Motor neuron (in vitro differentiated cells): ENCODE data around the gene UCHL5. TPM values are rescaled to one million over a fixed set of nuclear protein-coding genes. Genes with fewer than 3 reads are reported as not detected.
"Not testable (repeated sequence)": the region's sequence is repeated elsewhere in the genome, so short reads cannot be mapped to it uniquely, and the experiment has no call there.

Source experiments
- ATAC-seq, 8 experiments: fragments of 200-7000 bp; cut with Tn5 transposase; replicated peaks in 6 of 8; 2 replicates each; pipeline ENCODE4 v1.8.0; 2021; ENCODE audit warnings: mild to moderate bottlenecking in 8 of 8, moderate library complexity in 8 of 8
- H3K27ac ChIP-seq, 2 donors: fragments of 250-450 bp; sonication (Bioruptor Pico); 2 replicates each; pipeline ENCODE4 v1.9.0; 2021; ENCODE audit warnings: antibody characterized with exemption in 2 of 2, mild to moderate bottlenecking in 2 of 2, moderate library complexity in 1 of 2
- H3K4me1 ChIP-seq, 2 donors: fragments of 250-450 bp; sonication (Bioruptor Pico); replicated peaks in 1 of 2; 2 replicates each; pipeline ENCODE4 v1.6.1; 2021; ENCODE audit warnings: antibody characterized with exemption in 2 of 2, mild to moderate bottlenecking in 2 of 2, moderate library complexity in 1 of 2
- H3K4me3 ChIP-seq, 5 donors: fragments of 250-450 bp; sonication (Bioruptor Pico); 2 replicates each; pipeline ENCODE4 v1.9.0; 2021; ENCODE audit warnings: antibody characterized with exemption in 5 of 5, mild to moderate bottlenecking in 5 of 5, moderate library complexity in 4 of 5
- WGBS, 10 experiments: fragments of 450-650 bp; shearing (Covaris generic); methylation state at CpG; one replicate each; pipeline ENCODE4 v1.0.0; 2022; 5-methylcytosine and 5-hydroxymethylcytosine counted together
- in situ Hi-C, 9 experiments: fragments of 400-800 bp; cut with MboI; loops; one replicate each; pipeline ENCODE4 v1.15.0; 2021; ENCODE audit warnings: low sequenced_read_pairs in 9 of 9, low pct_unique_long_range_greater_than_20kb in 2 of 9; ENCODE audit not compliant: unreplicated experiment in 9 of 9
- total RNA-seq, 8 experiments: library from RNA; unstranded; fragments of 300-600 nt; gene quantifications; 2 replicates each; pipeline versions ENCODE4 v1.2.3 to v1.2.4, GENCODE V29; 2022

UCHL5 gene
- total RNA-seq, 8 experiments from 2014 or later: 24.7 to 79.2 (median 57.1) TPM

DNA sequence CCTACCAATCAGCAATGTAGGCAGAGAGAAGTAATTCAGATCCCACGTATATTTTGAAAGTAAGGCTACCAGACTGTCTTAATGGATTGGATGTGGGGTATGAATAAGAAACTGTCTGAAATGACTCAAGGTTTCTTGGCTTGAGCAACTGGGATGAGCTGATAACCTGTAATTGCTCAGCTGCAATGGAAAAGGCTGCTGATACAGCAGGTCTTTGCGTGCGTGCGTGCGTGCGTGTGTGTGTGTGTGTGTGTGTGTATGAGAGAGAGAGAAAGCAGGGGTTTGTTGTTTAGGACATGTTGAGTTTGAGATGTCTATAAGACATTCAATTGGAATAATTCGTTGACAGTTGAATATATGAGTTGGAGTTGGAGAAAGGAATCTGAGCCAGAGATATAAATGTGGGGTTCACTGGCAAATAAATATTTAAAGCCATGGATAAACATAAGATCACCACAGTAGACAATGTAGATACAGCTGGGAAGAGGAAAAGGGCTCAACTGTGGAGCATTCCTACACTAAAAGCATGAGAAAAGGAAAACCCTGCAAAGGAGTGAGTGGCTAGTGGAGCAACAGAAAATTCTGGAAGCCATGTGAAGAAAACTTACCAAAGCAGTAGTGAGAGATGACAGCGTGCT lies 72.9 kb downstream of the UCHL5 start:
- H3K4me1 ChIP-seq: no peaks in the 10 kb centered on the region
- ATAC-seq: no peak
- no peak overlapping the region for H3K4me3 ChIP-seq
- no peak overlapping the region for H3K27ac ChIP-seq
- WGBS, 10 experiments: 20 to 96% (median 85%) methylated on average over 1 to 8 of the region's 8 CpGs
- in situ Hi-C loops: no loop called here

- no peaks in the 10 kb centered on the region for H3K4me1 ChIP-seq
- in situ Hi-C loops: no loop called here
- WGBS, 10 experiments: 80 to 100% (median 100%) methylated on average over 1 of the region's 1 CpG; no CpG with 5 or more reads in 1 of the 10 experiments
- H3K4me3 ChIP-seq: no peak overlapping the region
- no peak overlapping the region for H3K27ac ChIP-seq
- ATAC-seq: no peak
These were observed 75.1 kb downstream of the UCHL5 start for GRCh38 chr1:192984080-192984479.

DNA sequence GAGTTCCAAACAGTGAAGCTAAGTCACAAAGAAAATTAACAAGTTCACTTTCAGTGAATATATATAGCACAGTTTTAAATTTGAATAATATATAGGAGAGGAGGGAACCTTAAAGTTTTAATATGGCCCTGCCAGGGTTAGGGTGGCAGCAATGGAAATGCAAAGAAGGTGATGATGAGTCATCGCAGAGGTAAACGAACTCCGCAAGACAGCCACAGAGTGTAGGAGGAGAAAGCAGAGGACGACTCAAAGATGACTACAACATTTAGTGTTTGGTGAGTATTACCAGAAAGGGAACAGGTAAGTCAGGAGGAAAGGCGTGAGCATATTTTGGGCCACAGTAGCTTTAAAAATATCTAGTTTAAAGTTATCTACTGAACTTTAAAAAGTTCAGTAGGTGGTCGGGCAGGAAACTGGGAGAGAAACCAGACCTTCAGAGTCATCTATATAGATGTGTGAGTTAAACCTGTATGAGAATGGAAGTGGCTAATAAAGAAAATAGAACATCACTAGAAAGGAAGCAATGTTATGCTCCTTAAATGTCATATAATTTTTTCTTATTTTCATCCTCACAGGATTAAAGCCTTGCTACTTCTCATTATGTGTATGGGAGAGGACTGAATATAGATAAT lies 75.7 kb downstream of the UCHL5 start:
- Histone ChIP-seq H3K27ac (no peak overlapping the region), H3K4me1 (no peaks in the 10 kb centered on the region), H3K4me3 (no peak overlapping the region)
- 38 to 100% (median 71%) methylated on average over 2 to 6 of the region's 6 CpGs; no CpG with 5 or more reads in 1 of the 10 experiments for WGBS, 10 experiments
- peak in 1 of 8 experiments; percentile 35 for ATAC-seq
- in situ Hi-C loops: no loop called here

- no peak for ATAC-seq
- H3K27ac ChIP-seq: no peak overlapping the region
- in situ Hi-C loops: no loop called here
- H3K4me1 ChIP-seq: peaks cover 0 to 5% of the 10 kb centered on the region in 2 donors
- 14 to 100% (median 53%) methylated on average over 1 of the region's 1 CpG; no CpG with 5 or more reads in 4 of the 10 experiments for WGBS, 10 experiments
- no peak overlapping the region for H3K4me3 ChIP-seq
These were observed 78.3 kb downstream of the UCHL5 start for GRCh38 chr1:192980856-192981255.

DNA sequence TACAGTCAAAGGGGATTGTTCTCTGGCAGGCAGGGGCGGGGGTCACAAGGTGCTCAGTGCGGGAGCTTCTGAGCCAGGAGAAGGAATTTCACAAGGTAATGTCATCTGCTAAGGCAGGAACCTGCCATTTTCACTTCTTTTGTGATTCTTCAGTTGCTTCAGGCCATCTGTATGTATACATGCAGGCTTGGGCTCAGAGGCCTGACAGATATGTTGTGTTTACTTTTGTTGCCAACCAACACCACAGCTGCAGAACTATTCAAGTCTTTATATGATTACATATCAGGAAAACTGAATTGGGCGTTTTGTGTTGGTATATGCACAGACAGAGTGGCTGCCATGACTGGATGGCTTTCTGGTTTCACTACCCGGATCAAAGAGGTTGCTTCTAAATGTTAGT lies 78.8 kb downstream of the UCHL5 start:
- in situ Hi-C loops: not testable (repeated sequence)
- ATAC-seq: peak in 3 of 8 experiments; percentile 70 to 97 (median 93)
- 75 to 100% (median 87%) methylated on average over 1 to 4 of the region's 4 CpGs; no CpG with 5 or more reads in 1 of the 10 experiments for WGBS, 10 experiments

GRCh38 chr1:192979542-192979941 lies 79.6 kb downstream of the UCHL5 start:
- WGBS, 10 experiments: 86 to 100% (median 99%) methylated on average over 1 to 13 of the region's 13 CpGs; no CpG with 5 or more reads in 1 of the 10 experiments
- no peak overlapping the region for H3K4me3 ChIP-seq
- peaks cover 0 to 5% of the 10 kb centered on the region in 2 donors for H3K4me1 ChIP-seq
- in situ Hi-C loops: no loop called here
- H3K27ac ChIP-seq: no peak overlapping the region
- ATAC-seq: no peak

More for the DNA sequence above, 78.8 kb downstream of the UCHL5 start:
- not testable (repeated sequence) for H3K27ac ChIP-seq, H3K4me1 ChIP-seq, H3K4me3 ChIP-seq

- in situ Hi-C loops: no loop called here
- peaks cover 0 to 5% of the 10 kb centered on the region in 2 donors for H3K4me1 ChIP-seq
- no peak overlapping the region for H3K27ac ChIP-seq
- no peak for ATAC-seq
- H3K4me3 ChIP-seq: no peak overlapping the region
- WGBS, 10 experiments: 61 to 100% (median 85%) methylated on average over 1 to 8 of the region's 8 CpGs
These were observed 80.9 kb downstream of the UCHL5 start for GRCh38 chr1:192978195-192978710.

- no peak overlapping the region for H3K27ac ChIP-seq
- peaks cover 0 to 5% of the 10 kb centered on the region in 2 donors for H3K4me1 ChIP-seq
- peak in 3 of 8 experiments; percentile 33 to 50 (median 41) for ATAC-seq
- in situ Hi-C loops: no loop called here
- 52 to 70% (median 56%) methylated on average over 2 to 8 of the region's 8 CpGs; no CpG with 5 or more reads in 2 of the 10 experiments for WGBS, 10 experiments
- no peak overlapping the region for H3K4me3 ChIP-seq
These were observed 82.0 kb downstream of the UCHL5 start for GRCh38 chr1:192977089-192977706.

GRCh38 chr1:192976576-192976975 lies 82.6 kb downstream of the UCHL5 start:
- 29 to 78% (median 54%) methylated on average over 1 to 2 of the region's 2 CpGs for WGBS, 10 experiments
- no peak for ATAC-seq

GRCh38 chr1:192974701-192975100 lies 84.5 kb downstream of the UCHL5 start:
- peaks cover 0 to 5% of the 10 kb centered on the region in 2 donors for H3K4me1 ChIP-seq
- ATAC-seq: peak in 2 of 8 experiments; percentile 24 to 44
- in situ Hi-C loops: no loop called here
- no peak overlapping the region for H3K27ac ChIP-seq
- no peak overlapping the region for H3K4me3 ChIP-seq

More at GRCh38 chr1:192976576-192976975, 82.6 kb downstream of the UCHL5 start:
- Histone ChIP-seq H3K4me1 (peaks cover 0 to 5% of the 10 kb centered on the region in 2 donors), H3K27ac (no peak overlapping the region), H3K4me3 (no peak overlapping the region)
- in situ Hi-C loops: no loop called here

GRCh38 chr1:192973988-192974387 lies 85.2 kb downstream of the UCHL5 start:
- in situ Hi-C loops: no loop called here
- Histone ChIP-seq H3K4me1 (peaks cover 0 to 5% of the 10 kb centered on the region in 2 donors), H3K27ac (no peak overlapping the region), H3K4me3 (no peak overlapping the region)
- ATAC-seq: no peak
- 60 to 100% (median 100%) methylated on average over 1 to 2 of the region's 2 CpGs; no CpG with 5 or more reads in 1 of the 10 experiments for WGBS, 10 experiments

DNA sequence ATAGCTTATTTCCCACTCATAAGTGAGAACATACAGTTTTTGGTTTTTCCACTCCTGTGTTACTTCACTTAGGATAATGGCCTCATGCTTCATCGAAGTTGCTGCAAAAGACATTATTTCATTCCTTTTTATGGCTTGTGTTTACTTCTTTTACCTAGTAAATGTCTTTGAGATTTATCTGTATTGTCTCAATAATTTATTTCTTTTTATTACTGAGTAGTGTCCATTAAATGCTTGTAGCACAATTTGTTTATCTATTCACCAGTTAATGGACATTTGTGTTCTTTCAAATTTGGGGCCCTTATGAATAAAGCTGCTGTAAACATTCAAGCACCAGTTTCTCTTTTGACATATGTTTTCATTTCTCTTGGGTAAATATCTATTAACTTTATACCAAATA lies 86.0 kb downstream of the UCHL5 start:
- WGBS, 10 experiments: 0 to 100% (median 82%) methylated on average over 1 of the region's 1 CpG; no CpG with 5 or more reads in 1 of the 10 experiments
- Histone ChIP-seq H3K27ac (no peak overlapping the region), H3K4me1 (peaks cover 0 to 5% of the 10 kb centered on the region in 2 donors), H3K4me3 (no peak overlapping the region)
- ATAC-seq: no peak
- in situ Hi-C loops: no loop called here

DNA sequence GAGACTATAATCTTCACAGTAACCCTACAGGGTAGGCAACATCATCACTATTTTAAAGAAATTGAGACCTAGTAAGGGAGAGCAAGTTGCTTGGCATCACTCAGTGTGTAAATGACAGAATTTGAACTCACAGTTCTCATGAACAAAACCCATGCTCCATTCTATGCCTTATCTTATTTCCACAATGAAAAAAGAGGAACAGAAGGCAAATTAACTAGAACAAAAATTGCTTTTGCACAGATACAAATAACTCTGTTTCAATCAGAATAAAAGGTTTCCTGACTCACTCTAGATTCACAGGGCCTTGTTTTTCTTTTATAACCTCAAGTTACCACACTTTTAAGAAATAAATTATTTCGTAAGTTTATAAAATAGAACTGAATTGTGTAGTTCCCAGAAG lies 90.1 kb downstream of the UCHL5 start:
- in situ Hi-C loops: no loop called here
- H3K4me3 ChIP-seq: no peak overlapping the region
- 88 to 100% (median 94%) methylated on average over 1 of the region's 1 CpG; no CpG with 5 or more reads in 3 of the 10 experiments for WGBS, 10 experiments
- no peak overlapping the region for H3K27ac ChIP-seq
- no peak for ATAC-seq
- H3K4me1 ChIP-seq: no peaks in the 10 kb centered on the region
